Measurements from ENCODE around the gene FBXO44.

Gene FBXO44

DNA sequence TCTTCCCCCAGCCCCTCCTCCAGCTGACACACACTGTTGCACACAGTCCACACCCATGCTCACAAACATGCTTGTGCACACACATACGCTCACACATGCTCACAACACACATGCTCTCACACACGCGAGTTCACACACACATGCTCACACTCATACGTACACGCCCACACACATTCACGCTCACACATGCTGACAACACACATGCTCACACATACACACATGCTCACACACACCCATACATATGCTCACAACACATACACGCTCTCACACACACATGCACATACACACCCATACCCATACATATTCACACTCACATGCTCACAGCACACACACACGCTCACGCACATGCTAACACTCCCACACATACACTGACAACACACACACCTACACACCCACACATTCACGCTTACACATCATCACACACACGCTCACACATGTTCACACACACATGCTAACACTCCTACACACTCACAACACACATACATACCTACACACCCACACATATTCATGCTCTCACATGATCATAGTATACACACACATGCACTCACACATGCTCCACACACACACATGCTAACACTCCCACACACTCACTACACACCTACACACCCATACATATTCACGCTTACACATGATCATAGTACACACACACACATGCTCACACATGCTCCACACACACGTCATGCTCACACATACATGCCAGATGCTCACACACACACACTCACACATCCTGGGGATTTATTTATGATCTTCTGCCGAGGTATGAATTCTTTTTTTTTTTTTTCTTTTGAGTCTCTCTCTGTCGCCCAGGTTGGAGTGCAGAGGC is 47.5 kb downstream of the FBXO44 start:
- no peak overlapping the region for H3K27ac Mint-ChIP-seq
- H3K4me1 Mint-ChIP-seq, result peaks cover 18% of the 10 kb centered on the region
- no peaks in the 10 kb centered on the region for H3K9me3 Mint-ChIP-seq
- peaks cover 8% of the 10 kb centered on the region for H3K27me3 Mint-ChIP-seq
- no peak for ATAC-seq
- no peak overlapping the region for H3K4me3 Mint-ChIP-seq
- DNase-seq, result no peak

DNA sequence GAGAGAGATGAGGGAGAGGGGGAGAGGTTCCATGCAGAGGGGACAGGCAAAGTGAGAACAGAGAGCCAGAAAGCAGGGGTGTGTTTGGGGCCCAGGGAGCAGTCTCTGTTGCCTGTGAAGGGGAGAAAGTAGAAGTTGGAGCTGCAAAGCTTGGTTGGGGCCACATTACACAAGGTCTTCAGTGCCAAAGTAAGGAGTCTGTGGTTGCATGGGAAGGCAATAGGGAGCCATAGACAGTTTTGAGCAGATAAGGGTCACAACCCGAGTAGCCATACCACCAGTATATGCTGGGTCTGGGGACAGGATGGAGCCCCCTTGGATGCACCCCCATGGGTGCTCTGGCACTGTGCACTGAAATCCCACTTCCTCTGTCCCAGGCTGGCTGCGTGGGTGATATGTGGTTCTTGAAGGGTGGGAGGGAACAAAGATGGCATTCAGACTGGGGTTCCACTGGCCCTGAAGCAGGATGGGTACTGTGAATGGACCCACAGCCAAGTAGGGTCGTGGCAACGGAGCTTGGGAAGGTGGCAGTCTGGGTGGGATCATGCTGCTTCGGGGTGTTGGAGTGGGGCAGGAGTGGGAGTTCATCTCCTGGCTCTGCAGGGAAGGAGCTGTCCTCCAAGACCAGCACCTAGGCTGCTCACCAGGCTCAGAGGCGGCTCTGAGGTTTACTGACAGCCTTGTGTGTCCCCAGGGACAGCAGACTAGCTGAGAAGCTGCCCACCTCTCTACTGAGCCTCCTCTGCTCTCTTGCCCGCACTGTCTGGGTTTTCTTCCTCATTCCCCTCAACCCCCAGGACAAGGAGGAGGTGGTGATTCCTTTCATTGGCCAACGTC is 48.9 kb downstream of the FBXO44 start:
- no peak for ATAC-seq
- Mint-ChIP-seq H3K27me3 (peaks cover 16% of the 10 kb centered on the region), H3K4me3 (no peak overlapping the region), H3K27ac (no peak overlapping the region), H3K4me1 (peaks cover 9% of the 10 kb centered on the region), H3K9me3 (no peaks in the 10 kb centered on the region)
- DNase-seq, result no peak

GRCh38 chr1:11704194-11704529 is 49.5 kb downstream of the FBXO44 start:
- H3K4me3 Mint-ChIP-seq, result no peak overlapping the region
- H3K27ac Mint-ChIP-seq, result no peak overlapping the region
- H3K9me3 Mint-ChIP-seq, result no peaks in the 10 kb centered on the region
- peaks cover 14% of the 10 kb centered on the region for H3K4me1 Mint-ChIP-seq
- DNase-seq (no peak), ATAC-seq (no peak)
- peaks cover 16% of the 10 kb centered on the region for H3K27me3 Mint-ChIP-seq

GRCh38 chr1:11704691-11705475 is 50.2 kb downstream of the FBXO44 start:
- no peak overlapping the region for H3K27ac Mint-ChIP-seq
- H3K27me3 Mint-ChIP-seq, result peaks cover 16% of the 10 kb centered on the region
- DNase-seq (no peak), ATAC-seq (no peak)
- H3K4me3 Mint-ChIP-seq, result no peak overlapping the region
- no peaks in the 10 kb centered on the region for H3K9me3 Mint-ChIP-seq
- peaks cover 17% of the 10 kb centered on the region for H3K4me1 Mint-ChIP-seq

GRCh38 chr1:11705596-11705995 is 50.9 kb downstream of the FBXO44 start:
- Mint-ChIP-seq H3K4me1 (peaks cover 17% of the 10 kb centered on the region), H3K27me3 (peaks cover 16% of the 10 kb centered on the region), H3K27ac (no peak overlapping the region), H3K4me3 (no peak overlapping the region), H3K9me3 (no peaks in the 10 kb centered on the region)
- ATAC-seq (no peak), DNase-seq (no peak)

- no peak overlapping the region for H3K4me3 Mint-ChIP-seq
- DNase-seq (no peak), ATAC-seq (no peak)
- peaks cover 17% of the 10 kb centered on the region for H3K4me1 Mint-ChIP-seq
- peaks cover 16% of the 10 kb centered on the region for H3K27me3 Mint-ChIP-seq
- H3K9me3 Mint-ChIP-seq, result no peaks in the 10 kb centered on the region
- H3K27ac Mint-ChIP-seq, result no peak overlapping the region
Observed at GRCh38 chr1:11706292-11706691, 51.6 kb downstream of the FBXO44 start.

GRCh38 chr1:11707621-11708276 is 53.1 kb downstream of the FBXO44 start:
- no peak for ATAC-seq
- H3K4me3 Mint-ChIP-seq, result no peak overlapping the region
- peaks cover 16% of the 10 kb centered on the region for H3K27me3 Mint-ChIP-seq

GRCh38 chr1:11708554-11709350 is 54.1 kb downstream of the FBXO44 start:
- no peaks in the 10 kb centered on the region for H3K9me3 Mint-ChIP-seq
- H3K4me1 Mint-ChIP-seq, result peaks cover 9% of the 10 kb centered on the region
- no peak for ATAC-seq
- H3K4me3 Mint-ChIP-seq, result no peak overlapping the region
- no peak overlapping the region for H3K27ac Mint-ChIP-seq
- DNase-seq, result no peak
- H3K27me3 Mint-ChIP-seq, result peaks cover 16% of the 10 kb centered on the region

More at GRCh38 chr1:11707621-11708276, 53.1 kb downstream of the FBXO44 start:
- DNase-seq, result no peak
- H3K9me3 Mint-ChIP-seq, result no peaks in the 10 kb centered on the region
- H3K4me1 Mint-ChIP-seq, result peaks cover 17% of the 10 kb centered on the region
- peak overlapping the region in 1 of 2 donors; percentile 40 for H3K27ac Mint-ChIP-seq

GRCh38 chr1:11711490-11711889 is 56.8 kb downstream of the FBXO44 start:
- DNase-seq (no peak), ATAC-seq (no peak)
- H3K4me1 Mint-ChIP-seq, result peaks cover 9% of the 10 kb centered on the region
- no peak overlapping the region for H3K4me3 Mint-ChIP-seq
- no peak overlapping the region for H3K27ac Mint-ChIP-seq
- peaks cover 7% of the 10 kb centered on the region for H3K27me3 Mint-ChIP-seq
- no peaks in the 10 kb centered on the region for H3K9me3 Mint-ChIP-seq

DNA sequence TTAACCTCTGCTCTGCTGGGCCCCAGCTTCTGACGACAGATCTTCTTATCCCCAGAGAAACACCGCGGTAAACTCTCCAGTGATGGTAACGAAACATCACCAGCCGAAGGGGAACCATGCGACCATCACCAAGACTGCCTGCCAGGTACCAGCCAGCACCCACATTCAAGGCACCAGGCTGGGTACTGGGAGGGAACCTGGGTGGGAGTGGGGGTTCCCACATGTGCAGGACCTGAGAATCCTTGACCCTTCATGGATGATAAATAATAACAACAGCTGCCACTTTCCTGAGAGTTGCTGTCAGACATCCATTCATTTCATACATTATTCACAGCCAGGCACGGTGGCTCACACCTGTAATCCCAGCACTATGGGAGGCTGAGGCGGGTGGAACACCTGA is 57.6 kb downstream of the FBXO44 start:
- H3K27ac Mint-ChIP-seq, result no peak overlapping the region
- peaks cover 9% of the 10 kb centered on the region for H3K4me1 Mint-ChIP-seq
- H3K4me3 Mint-ChIP-seq, result no peak overlapping the region
- ATAC-seq, result no peak
- H3K27me3 Mint-ChIP-seq, result peaks cover 7% of the 10 kb centered on the region
- no peaks in the 10 kb centered on the region for H3K9me3 Mint-ChIP-seq
- no peak for DNase-seq

All from stimulated activated naive CD8-positive, alpha-beta T cell treated with anti-CD3 and anti-CD28 coated beads, Interleukin-15, amount 100 ng/mL, for 72 hours (primary cell).